ENCODE data around the gene SNRPD3.
"Not testable (repeated sequence)": the region's sequence is repeated elsewhere in the genome, so short reads cannot be mapped to it uniquely, and the experiment has no call there.

Gene SNRPD3

DNA sequence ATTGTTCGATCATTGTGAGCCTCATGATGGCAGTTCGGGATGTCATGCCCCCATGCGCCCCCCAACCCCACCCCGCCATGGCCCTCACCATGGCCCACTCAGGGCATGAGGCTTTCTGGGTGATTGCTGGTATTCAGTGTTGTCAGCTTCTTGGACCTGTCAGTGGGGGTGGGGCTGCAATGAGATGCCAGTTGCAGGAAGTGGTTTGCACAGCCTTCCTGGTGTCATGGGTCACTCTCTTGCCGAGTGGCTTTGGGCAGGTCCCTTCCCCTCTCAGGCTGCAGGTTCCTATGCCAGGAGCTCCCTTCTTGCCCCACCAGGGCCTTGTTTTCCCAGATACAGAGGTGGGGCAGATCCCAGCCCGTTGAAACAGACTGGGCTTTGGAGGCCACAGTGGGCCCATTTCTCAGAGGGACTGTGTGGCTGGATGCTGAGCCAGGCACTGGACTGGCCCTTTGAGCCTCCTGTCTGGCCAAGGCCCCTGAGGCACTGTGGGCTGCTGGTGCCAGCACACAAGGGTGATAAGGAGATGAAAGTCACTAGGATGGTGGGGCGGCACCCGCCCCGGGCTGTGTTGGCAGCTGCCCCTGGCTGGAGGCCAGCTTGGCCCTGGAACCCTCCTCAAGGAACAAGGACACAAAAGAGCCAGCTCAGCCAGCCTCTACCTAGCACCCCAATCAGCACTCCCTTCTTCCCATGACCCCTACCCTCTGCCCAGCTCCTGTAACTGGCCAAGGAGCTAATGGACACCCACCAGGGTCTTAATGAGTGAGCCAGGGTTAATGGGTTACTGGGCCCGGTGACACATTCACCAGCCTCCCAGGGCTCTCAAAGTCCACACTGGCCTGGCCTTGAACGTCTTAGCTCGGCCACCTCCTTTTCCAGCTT lies 45.7 kb downstream of the SNRPD3 start:
- no peak for DNase-seq (ENCODE audit: low spot score)
- Histone ChIP-seq H3K27ac (no peak overlapping the region), H3K4me3 (no peak overlapping the region)
- TF ChIP-seq, protein P1, sequence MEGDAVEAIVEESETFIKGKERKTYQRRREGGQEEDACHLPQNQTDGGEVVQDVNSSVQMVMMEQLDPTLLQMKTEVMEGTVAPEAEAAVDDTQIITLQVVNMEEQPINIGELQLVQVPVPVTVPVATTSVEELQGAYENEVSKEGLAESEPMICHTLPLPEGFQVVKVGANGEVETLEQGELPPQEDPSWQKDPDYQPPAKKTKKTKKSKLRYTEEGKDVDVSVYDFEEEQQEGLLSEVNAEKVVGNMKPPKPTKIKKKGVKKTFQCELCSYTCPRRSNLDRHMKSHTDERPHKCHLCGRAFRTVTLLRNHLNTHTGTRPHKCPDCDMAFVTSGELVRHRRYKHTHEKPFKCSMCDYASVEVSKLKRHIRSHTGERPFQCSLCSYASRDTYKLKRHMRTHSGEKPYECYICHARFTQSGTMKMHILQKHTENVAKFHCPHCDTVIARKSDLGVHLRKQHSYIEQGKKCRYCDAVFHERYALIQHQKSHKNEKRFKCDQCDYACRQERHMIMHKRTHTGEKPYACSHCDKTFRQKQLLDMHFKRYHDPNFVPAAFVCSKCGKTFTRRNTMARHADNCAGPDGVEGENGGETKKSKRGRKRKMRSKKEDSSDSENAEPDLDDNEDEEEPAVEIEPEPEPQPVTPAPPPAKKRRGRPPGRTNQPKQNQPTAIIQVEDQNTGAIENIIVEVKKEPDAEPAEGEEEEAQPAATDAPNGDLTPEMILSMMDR (IDR thresholded peaks at IDR 0.05) = no peak

DNA sequence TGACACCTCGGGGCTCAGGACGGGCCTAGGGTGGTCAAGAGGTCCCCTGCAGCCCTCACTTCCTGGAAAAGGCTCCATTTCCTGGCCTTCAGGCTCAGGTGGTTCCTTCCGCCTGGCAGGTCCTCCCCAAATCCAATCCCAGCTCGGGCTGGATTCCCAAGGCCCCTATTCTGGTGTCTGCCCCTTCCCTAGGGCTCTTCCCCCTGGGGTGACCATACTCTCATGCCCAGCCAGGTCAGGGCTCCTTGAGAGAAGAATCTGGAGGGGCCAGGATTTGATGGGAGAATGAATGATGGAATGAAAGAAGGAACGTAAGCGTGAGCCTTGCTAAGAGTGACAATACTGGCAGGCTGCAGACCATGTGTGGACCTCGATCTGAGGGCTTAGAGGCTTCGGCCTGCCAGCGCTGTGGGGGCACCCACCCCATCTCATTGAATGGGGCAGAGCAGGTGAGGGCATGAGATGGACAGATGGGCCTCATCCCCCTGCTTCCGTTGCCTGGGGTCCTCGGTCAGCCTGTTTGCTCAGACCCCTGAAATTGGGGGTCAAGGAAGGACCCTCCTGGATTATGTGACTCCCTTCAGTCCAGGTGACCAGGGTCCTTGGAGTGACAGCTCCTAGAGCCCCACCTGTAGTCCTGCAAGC lies 46.4 kb downstream of the SNRPD3 start:
- not testable (repeated sequence) for H3K27ac ChIP-seq; DNase-seq (ENCODE audit: low spot score); H3K4me3 ChIP-seq

GRCh38 chr22:24602847-24603769 lies 47.3 kb downstream of the SNRPD3 start, which contains the start of gene GGT1:
Gene GGT1 (plus strand): TSS chr22:24603193. CDS start chr22:24611082, 7,889 bp downstream.
- H3K4me3 ChIP-seq; DNase-seq (ENCODE audit: low spot score); H3K27ac ChIP-seq: not testable (repeated sequence)

DNA sequence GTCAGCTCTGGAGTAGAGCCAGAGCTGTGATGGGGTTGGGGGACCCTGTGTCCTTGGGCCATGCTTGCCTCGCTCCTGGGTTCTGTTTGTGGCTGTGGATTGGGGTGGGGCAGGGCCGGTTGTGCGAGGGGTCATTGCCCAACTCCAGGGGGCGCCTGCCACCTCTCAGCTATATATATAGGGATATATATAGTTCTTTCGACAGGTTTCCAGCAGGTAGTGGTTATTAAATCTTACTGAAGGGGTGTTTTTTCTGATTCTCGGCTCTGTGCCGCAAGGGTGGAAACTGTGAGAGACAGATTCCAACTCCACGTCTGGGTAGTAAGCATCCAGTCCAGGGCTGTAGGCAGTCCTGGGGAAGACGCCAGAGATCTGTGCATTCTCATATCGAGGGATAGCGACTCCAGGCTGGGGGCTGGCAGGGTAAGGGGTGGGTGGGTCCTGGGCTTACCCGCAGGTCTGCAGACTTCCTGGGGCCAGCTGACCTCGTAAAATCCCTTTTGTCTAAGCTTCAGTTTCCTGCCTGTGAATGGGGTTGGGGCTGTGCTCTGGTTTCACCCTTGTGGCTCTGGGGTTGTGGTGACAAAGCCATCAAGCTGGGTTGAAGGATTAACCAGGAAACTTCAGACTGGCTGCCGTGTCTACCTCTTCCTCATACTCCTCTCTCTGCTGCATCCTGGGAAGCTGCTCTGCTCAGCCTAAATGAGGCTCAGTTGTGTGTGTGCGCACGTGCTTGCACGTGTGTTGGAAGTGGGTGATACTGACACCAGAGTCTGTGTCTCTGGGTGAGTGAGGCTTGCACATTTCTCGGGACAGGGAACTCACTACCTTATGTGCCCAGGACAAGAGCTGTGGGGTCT lies 48.2 kb downstream of the SNRPD3 start:
- not testable (repeated sequence) for H3K27ac ChIP-seq; H3K4me3 ChIP-seq; DNase-seq (ENCODE audit: low spot score)

DNA sequence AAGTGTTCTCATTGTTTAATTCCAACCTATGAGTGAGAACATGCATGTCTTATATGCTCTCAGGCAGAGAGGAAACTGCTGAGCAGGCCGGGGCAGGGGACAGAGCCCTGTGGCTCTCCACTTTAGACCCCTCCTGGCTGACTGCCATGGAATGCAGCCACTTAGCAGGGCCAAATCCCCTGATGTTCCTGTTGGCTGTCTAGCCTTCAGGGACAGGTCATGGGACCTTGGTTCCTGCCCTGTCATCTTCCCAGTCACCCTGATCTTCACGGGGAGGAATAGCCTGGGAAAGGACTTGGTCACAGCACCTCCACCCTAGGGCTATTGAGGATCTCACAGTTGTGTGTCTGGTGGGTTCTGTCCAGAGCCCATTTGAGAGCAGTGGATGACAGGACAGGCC lies 50.5 kb downstream of the SNRPD3 start:
- H3K4me3 ChIP-seq; DNase-seq (ENCODE audit: low spot score); H3K27ac ChIP-seq: not testable (repeated sequence)

- not testable (repeated sequence) for H3K4me3 ChIP-seq; H3K27ac ChIP-seq; DNase-seq (ENCODE audit: low spot score)
Observed at GRCh38 chr22:24607429-24607983, 51.7 kb downstream of the SNRPD3 start.

DNA sequence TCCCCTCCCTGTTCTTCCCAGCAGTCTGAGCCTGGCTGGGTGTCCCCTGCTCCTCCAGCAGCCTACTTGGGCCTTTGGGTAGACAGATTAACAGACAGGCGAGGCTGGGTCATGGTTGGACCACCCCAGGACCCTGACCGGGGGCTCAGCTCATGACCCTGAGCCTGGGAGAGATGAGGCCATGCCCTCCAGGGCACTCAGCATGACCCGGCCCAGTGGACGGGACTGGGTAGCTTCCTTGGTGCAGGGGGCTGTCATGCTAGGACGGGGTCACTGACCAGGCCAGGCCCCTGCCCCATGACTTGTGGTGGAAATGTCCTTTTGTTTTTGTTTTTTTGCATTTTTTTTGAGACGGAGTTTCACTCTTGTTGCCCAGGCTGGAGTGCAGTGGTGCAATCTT lies 52.5 kb downstream of the SNRPD3 start:
- H3K27ac ChIP-seq = not testable (repeated sequence)

DNA sequence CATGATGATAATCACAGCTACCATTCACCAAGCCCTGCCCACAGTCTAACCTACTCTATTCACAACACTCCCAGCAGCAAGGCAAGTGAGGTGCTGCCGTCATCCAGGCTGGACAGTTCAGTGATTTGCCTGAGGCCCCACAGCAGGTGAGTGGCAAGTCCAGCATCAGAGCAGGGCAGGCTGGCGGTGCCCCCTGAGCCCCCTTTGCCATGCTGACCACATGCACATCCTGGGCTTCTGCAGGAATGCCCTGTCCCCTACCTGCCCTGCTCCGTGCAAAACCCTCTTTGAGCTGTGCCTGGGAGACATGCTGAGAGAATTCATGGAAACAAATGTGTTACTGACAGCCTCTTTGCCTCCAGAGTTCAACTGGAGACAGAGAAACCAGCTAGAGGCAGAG lies 54.1 kb downstream of the SNRPD3 start:
- H3K27ac ChIP-seq; DNase-seq (ENCODE audit: low spot score); H3K4me3 ChIP-seq: not testable (repeated sequence)

More for the DNA sequence above, 52.5 kb downstream of the SNRPD3 start:
- not testable (repeated sequence) for H3K4me3 ChIP-seq; DNase-seq (ENCODE audit: low spot score)

DNA sequence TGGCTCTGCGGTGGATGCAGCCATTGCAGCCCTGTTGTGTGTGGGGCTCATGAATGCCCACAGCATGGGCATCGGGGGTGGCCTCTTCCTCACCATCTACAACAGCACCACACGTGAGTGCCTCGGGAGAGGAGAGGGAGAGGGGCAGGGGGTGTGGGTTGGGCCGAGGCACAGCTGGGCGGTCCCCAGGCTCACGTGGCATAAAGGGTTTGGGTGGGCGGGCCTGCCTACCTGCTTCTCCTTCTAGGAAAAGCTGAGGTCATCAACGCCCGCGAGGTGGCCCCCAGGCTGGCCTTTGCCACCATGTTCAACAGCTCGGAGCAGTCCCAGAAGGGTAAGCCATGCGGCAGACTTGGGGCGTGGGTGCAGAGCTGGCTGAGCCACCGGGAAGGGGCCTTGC lies 59.0 kb downstream of the SNRPD3 start:
- not testable (repeated sequence) for H3K27ac ChIP-seq; H3K4me3 ChIP-seq; DNase-seq (ENCODE audit: low spot score)

DNA sequence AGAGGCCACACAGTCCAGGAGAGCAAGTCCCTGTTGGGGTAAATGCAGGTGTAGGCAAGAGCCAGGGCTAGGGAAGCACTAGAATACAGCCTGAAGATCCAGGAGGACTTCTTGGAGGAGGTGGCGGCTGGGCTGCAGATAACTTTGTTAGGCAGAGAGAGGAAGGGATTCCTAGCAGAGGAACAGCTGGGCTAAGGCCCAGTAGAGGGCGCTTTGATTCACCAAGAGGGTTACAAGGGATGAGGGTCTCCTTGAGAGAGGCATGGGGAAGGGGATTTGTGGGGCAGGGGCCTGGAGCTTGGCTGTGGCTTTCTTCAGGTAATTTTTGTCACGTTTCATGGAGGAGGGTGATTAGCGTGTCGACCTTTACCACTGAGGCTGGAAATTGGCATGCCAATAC lies 65.4 kb downstream of the SNRPD3 start:
- not testable (repeated sequence) for H3K4me3 ChIP-seq; H3K27ac ChIP-seq; DNase-seq (ENCODE audit: low spot score)

DNA sequence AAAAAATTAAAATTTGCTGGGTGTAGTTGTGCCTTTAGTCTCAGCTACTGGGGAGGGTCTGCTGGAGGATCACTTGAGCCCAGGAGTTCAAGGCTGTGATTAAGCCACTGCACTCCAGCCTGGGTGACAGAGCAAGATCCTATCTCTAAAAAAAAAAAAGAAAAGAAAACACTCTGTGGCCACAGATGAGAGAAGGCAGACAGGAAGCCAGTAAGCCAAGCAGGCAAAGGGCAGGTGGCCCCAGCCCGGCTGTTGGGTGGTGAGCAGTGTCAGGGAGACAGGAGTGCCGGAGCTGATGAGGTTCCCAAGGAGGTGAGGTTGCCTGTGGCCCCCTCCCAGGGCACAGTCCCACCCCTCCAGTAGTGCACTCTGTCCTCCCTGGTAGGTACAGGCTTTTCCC lies 66.8 kb downstream of the SNRPD3 start:
- not testable (repeated sequence) for H3K27ac ChIP-seq; DNase-seq (ENCODE audit: low spot score); H3K4me3 ChIP-seq
